SU-DHL-6 (cell line): ENCODE results near the gene FBH1.

Experiments
- EZH2phosphoT487 ChIP-seq: fragments of 200-600 bp; sonication (generic), shearing (Covaris generic); conservative IDR thresholded peaks from 2 replicates; pipeline ENCODE4 v1.6.1; 2018; ENCODE audit warnings: mild to moderate bottlenecking, antibody characterized with exemption, low read length, moderate library complexity, mixed read lengths
- TF ChIP-seq, protein P1 (sequence below): fragments of 200-600 bp; sonication (generic); IDR thresholded peaks from one replicate; pipeline ENCODE4 v1.5.1; 2017; ENCODE audit warnings: antibody characterized with exemption, mild to moderate bottlenecking, low read length, moderate library complexity; ENCODE audit not compliant: insufficient read depth, poor library complexity, severe bottlenecking

- TF ChIP-seq, protein P1, sequence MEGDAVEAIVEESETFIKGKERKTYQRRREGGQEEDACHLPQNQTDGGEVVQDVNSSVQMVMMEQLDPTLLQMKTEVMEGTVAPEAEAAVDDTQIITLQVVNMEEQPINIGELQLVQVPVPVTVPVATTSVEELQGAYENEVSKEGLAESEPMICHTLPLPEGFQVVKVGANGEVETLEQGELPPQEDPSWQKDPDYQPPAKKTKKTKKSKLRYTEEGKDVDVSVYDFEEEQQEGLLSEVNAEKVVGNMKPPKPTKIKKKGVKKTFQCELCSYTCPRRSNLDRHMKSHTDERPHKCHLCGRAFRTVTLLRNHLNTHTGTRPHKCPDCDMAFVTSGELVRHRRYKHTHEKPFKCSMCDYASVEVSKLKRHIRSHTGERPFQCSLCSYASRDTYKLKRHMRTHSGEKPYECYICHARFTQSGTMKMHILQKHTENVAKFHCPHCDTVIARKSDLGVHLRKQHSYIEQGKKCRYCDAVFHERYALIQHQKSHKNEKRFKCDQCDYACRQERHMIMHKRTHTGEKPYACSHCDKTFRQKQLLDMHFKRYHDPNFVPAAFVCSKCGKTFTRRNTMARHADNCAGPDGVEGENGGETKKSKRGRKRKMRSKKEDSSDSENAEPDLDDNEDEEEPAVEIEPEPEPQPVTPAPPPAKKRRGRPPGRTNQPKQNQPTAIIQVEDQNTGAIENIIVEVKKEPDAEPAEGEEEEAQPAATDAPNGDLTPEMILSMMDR, result no peak
- TF ChIP-seq EZH2phosphoT487, result no peak
Measured at GRCh38 chr10:5844345-5845055, 45.5 kb upstream of the FBH1 start.
